Keratinocyte (primary cell): ENCODE results near the gene ALOX15. TPM values are rescaled to one million over a fixed set of nuclear protein-coding genes. Genes with fewer than 3 reads are reported as not detected.

Source experiments
- DNase-seq: peaks from one replicate; pipeline ENCODE4 v3.0.0-alpha.2; 2011; ENCODE audit warnings: low read depth, missing footprints, low spot score
- FAIRE-seq: peaks from 2 replicates; lab custom pipeline; 2011; peaks lifted over from hg19 to GRCh38; lab: Jason Lieb, UNC
- H2AFZ ChIP-seq: 2 replicates; pipeline ENCODE4 v1.6.0; 2012; ENCODE audit warnings: low read length, control low read depth, inconsistent platforms; ENCODE audit not compliant: control insufficient read depth
- H3K27ac ChIP-seq: 2 replicates; pipeline ENCODE4 v1.5.1; 2011; ENCODE audit warnings: low read length; ENCODE audit not compliant: control insufficient read depth, insufficient read depth
- H3K27me3 ChIP-seq: 3 replicates; pipeline ENCODE4 v1.6.0; 2011; ENCODE audit warnings: low read length; ENCODE audit not compliant: control insufficient read depth, insufficient read depth; ENCODE audit errors: extremely low read depth
- H3K36me3 ChIP-seq, 2 experiments: 2 replicates in 1 of 2; 3 replicates in 1 of 2; pipeline ENCODE4 v1.5.1; 2011; ENCODE audit warnings: low read length in 2 of 2, mild to moderate bottlenecking in 1 of 2; ENCODE audit not compliant: control insufficient read depth in 2 of 2, insufficient read depth in 2 of 2; ENCODE audit errors: extremely low read depth in 1 of 2
- H3K4me1 ChIP-seq: 3 replicates; pipeline ENCODE4 v1.5.1; 2011; ENCODE audit warnings: low read length; ENCODE audit not compliant: control insufficient read depth, insufficient read depth; ENCODE audit errors: extremely low read depth
- H3K4me2 ChIP-seq: 3 replicates; pipeline ENCODE4 v1.6.0; 2011; ENCODE audit warnings: low read depth, low read length; ENCODE audit not compliant: control insufficient read depth, insufficient read depth; ENCODE audit errors: extremely low read depth
- H3K4me3 ChIP-seq, 3 experiments: fragments of 200-600 bp in 1 of 3; sonication (generic) in 1 of 3; 2 replicates in 2 of 3; 3 replicates in 1 of 3; pipeline ENCODE4 v1.5.1; 2011 to 2016; ENCODE audit warnings: low read length in 3 of 3, mild to moderate bottlenecking in 3 of 3, control low read depth in 2 of 3, inconsistent platforms in 1 of 3, low read depth in 1 of 3, mixed read lengths in 1 of 3, mixed run types in 1 of 3, moderate library complexity in 1 of 3; ENCODE audit not compliant: control insufficient read depth in 2 of 3, insufficient read depth in 2 of 3; ENCODE audit errors: extremely low read depth in 1 of 3
- H3K79me2 ChIP-seq: 2 replicates; pipeline ENCODE4 v1.6.0; 2012; ENCODE audit warnings: low read length; ENCODE audit not compliant: control insufficient read depth, insufficient read depth
- H3K9ac ChIP-seq: 3 replicates; pipeline ENCODE4 v1.6.0; 2011; ENCODE audit warnings: low read length; ENCODE audit not compliant: control insufficient read depth, insufficient read depth; ENCODE audit errors: extremely low read depth
- H3K9me1 ChIP-seq: 3 replicates; pipeline ENCODE4 v1.6.0; 2011; ENCODE audit warnings: low read length; ENCODE audit not compliant: control insufficient read depth, insufficient read depth; ENCODE audit errors: extremely low read depth
- H3K9me3 ChIP-seq: 2 replicates; pipeline ENCODE4 v1.5.1; 2012; ENCODE audit warnings: low read depth, low read length; ENCODE audit not compliant: control insufficient read depth
- H4K20me1 ChIP-seq: 3 replicates; pipeline ENCODE4 v1.6.0; 2011; ENCODE audit warnings: low read length; ENCODE audit not compliant: control insufficient read depth, insufficient read depth; ENCODE audit errors: extremely low read depth
- EZH2 ChIP-seq: IDR thresholded peaks from one replicate; pipeline ENCODE4 v1.6.1; 2012; ENCODE audit warnings: inconsistent platforms, mild to moderate bottlenecking, low read length, moderate library complexity
- dilution Hi-C: fragments of 300-500 bp; cut with MboI; formaldehyde crosslinking; loops from one replicate; pipeline ENCODE4 v1.7.0; 2020; ENCODE audit warnings: low sequenced_read_pairs; ENCODE audit not compliant: extremely low pct_ligation_motif_present
- polyA plus RNA-seq, 5 experiments: library from polyadenylated mRNA; depleted of rRNA in 3 of 5; stranded (reverse) in 3 of 5; stranded (forward) in 1 of 5; unstranded in 1 of 5; fragments of >200 nt; gene quantifications; 1 replicate in 1 of 5; 2 replicates in 3 of 5; 3 replicates in 1 of 5; pipeline versions ENCODE4 v1.2.1 to v1.2.3, GENCODE V29; 2011 to 2012; ENCODE audit warnings: missing spikeins in 2 of 5, low read depth in 1 of 5, low replicate concordance in 1 of 5
- TF ChIP-seq, protein P1 (sequence below), 3 experiments: IDR thresholded peaks in 1 of 3; conservative IDR thresholded peaks in 1 of 3; optimal IDR thresholded peaks in 1 of 3; 2 replicates in 2 of 3; 3 replicates in 1 of 3; pipeline versions ENCODE3 to v1.5.1; 2011; ENCODE audit warnings: low read length in 3 of 3, mild to moderate bottlenecking in 3 of 3, moderate library complexity in 2 of 3, control low read depth in 1 of 3, inconsistent platforms in 1 of 3; ENCODE audit not compliant: insufficient read depth in 2 of 3; ENCODE audit errors: extremely low read depth in 1 of 3

ALOX15 gene
- polyA plus RNA-seq, 1 donor (not counting 4 experiments of a cell fraction or from before 2014, with no cell fraction given) = 0.04 TPM

DNA sequence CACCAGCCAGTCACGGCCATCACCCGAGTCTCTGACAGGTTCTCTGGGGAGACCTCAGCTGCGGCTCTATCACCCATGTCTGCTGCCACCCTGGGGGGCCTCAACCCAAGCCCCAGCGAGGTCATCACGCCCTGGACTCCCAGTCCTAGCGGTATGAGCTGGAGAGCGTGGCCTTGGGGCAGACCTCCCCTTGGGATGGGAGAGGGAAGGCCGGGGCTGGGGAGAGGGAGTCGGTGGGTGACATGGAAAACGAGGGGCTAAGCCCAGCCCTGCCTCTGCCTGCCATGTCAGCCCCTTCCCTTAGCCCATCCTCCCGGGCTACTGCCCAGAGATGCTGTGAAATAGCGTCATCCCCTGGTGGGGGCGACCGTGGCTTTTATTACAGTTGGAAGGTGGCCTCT is 48.5 kb downstream of the ALOX15 start:
- DNase-seq (no peak), FAIRE-seq (no peak)
- H4K20me1 ChIP-seq = no peaks in the 10 kb centered on the region
- H2AFZ ChIP-seq = no peak overlapping the region
- H3K4me2 ChIP-seq = no peak overlapping the region
- H3K9me1 ChIP-seq = no peaks in the 10 kb centered on the region
- H3K27me3 ChIP-seq = peaks cover 37% of the 10 kb centered on the region
- TF ChIP-seq, protein P1, sequence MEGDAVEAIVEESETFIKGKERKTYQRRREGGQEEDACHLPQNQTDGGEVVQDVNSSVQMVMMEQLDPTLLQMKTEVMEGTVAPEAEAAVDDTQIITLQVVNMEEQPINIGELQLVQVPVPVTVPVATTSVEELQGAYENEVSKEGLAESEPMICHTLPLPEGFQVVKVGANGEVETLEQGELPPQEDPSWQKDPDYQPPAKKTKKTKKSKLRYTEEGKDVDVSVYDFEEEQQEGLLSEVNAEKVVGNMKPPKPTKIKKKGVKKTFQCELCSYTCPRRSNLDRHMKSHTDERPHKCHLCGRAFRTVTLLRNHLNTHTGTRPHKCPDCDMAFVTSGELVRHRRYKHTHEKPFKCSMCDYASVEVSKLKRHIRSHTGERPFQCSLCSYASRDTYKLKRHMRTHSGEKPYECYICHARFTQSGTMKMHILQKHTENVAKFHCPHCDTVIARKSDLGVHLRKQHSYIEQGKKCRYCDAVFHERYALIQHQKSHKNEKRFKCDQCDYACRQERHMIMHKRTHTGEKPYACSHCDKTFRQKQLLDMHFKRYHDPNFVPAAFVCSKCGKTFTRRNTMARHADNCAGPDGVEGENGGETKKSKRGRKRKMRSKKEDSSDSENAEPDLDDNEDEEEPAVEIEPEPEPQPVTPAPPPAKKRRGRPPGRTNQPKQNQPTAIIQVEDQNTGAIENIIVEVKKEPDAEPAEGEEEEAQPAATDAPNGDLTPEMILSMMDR (optimal IDR thresholded peaks at IDR 0.05 in 1 of 3, IDR thresholded peaks at IDR 0.05 in 1 of 3, conservative IDR thresholded peaks at IDR 0.05 in 1 of 3; ENCODE audit: extremely low read depth in 1 of 3, insufficient read depth in 2 of 3, low read length in 3 of 3) = no peak
- no peak for TF ChIP-seq EZH2
- H3K4me1 ChIP-seq = no peaks in the 10 kb centered on the region
- no peak overlapping the region for H3K4me3 ChIP-seq
- no peaks in the 10 kb centered on the region for H3K9me3 ChIP-seq
- no peak overlapping the region for H3K9ac ChIP-seq
- H3K36me3 ChIP-seq = no peaks in the 10 kb centered on the region
- no peaks in the 10 kb centered on the region for H3K79me2 ChIP-seq
- dilution Hi-C loops = no loop called here
- no peak overlapping the region for H3K27ac ChIP-seq

GRCh38 chr17:4592240-4593005 is 49.1 kb downstream of the ALOX15 start:
- Histone ChIP-seq H3K9me1 (no peaks in the 10 kb centered on the region), H3K27me3 (peaks cover 39% of the 10 kb centered on the region), H3K27ac (no peak overlapping the region), H3K4me2 (no peak overlapping the region), H3K79me2 (no peaks in the 10 kb centered on the region), H3K36me3 (no peaks in the 10 kb centered on the region), H3K4me3 (no peak overlapping the region), H3K4me1 (no peaks in the 10 kb centered on the region), H2AFZ (no peak overlapping the region), H3K9me3 (no peaks in the 10 kb centered on the region), H3K9ac (no peak overlapping the region), H4K20me1 (no peaks in the 10 kb centered on the region)
- DNase-seq (no peak), FAIRE-seq (no peak)
- dilution Hi-C loops = no loop called here
- no peak for TF ChIP-seq EZH2
- TF ChIP-seq, protein P1 (optimal IDR thresholded peaks at IDR 0.05 in 1 of 3, IDR thresholded peaks at IDR 0.05 in 1 of 3, conservative IDR thresholded peaks at IDR 0.05 in 1 of 3; ENCODE audit: extremely low read depth in 1 of 3, insufficient read depth in 2 of 3, low read length in 3 of 3) = no peak
